AG04450 (cell line): Measurements from ENCODE around the gene MYMK. TPM values are rescaled to one million over a fixed set of nuclear protein-coding genes. Genes with fewer than 3 reads are reported as not detected.

ENCODE experiments used
- CTCF ChIA-PET: fragments of 300-600, 350-600 bp; formaldehyde crosslinking; extraction: SDS; loops from one replicate; lab custom pipeline; 2022; ENCODE audit warnings: antibody characterized with exemption, inconsistent platforms; lab: Charles Lee
- POLR2A ChIA-PET: fragments of 350-600 bp; formaldehyde crosslinking; extraction: SDS; loops from one replicate; lab custom pipeline; 2021; ENCODE audit warnings: antibody characterized with exemption, inconsistent platforms; lab: Yijun Ruan, JAX
- DNase-seq: peaks from one replicate; pipeline ENCODE4 v3.0.0-alpha.2; 2011; ENCODE audit warnings: low read depth, low spot score
- H3K27ac ChIP-seq: one replicate; pipeline ENCODE4 v1.5.1; 2012; ENCODE audit warnings: low read depth, low read length, control low read depth
- H3K27me3 ChIP-seq: one replicate; pipeline ENCODE4 v1.6.0; 2012; ENCODE audit warnings: low read length; ENCODE audit not compliant: control insufficient read depth, insufficient read depth
- H3K4me3 ChIP-seq: 2 replicates; pipeline ENCODE4 v1.5.1; 2011; ENCODE audit warnings: mild to moderate bottlenecking, low read depth, low read length, control low read depth
- H3K9me3 ChIP-seq: 2 replicates; pipeline ENCODE4 v1.5.1; 2012; ENCODE audit warnings: low read length; ENCODE audit not compliant: control insufficient read depth, insufficient read depth
- polyA plus RNA-seq: library from polyadenylated mRNA; depleted of rRNA; stranded (reverse); fragments of >200 nt; gene quantifications from 2 replicates; pipeline ENCODE4 v1.2.3, GENCODE V29; 2011
- TF ChIP-seq, protein P1 (sequence below): IDR thresholded peaks from 2 replicates; pipeline ENCODE4 v1.5.1; 2011; ENCODE audit warnings: low read depth, low read length, control low read depth, inconsistent platforms

Gene MYMK
- polyA plus RNA-seq, 1 experiment, result not detected

DNA sequence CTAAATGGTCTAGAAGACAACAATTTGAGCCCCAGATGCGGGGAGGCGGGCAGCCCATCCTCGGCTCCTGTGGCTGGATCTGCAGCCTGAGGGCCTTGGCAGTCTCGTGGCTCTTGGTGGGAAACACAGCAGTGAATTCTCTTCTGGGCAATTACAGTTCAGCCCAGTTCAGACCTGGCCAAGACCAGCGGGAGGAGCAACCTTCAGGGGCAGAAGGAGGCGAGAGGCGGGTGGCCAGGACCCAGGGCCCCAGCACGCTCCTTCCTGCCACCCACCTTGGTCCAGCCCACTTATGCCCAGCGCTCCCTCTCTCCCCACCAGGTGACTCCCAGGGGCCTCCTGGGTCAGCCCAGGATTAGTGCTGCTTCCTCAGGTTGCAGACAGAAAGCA lies 7.8 kb downstream of the MYMK start:
- TF ChIP-seq, protein P1, sequence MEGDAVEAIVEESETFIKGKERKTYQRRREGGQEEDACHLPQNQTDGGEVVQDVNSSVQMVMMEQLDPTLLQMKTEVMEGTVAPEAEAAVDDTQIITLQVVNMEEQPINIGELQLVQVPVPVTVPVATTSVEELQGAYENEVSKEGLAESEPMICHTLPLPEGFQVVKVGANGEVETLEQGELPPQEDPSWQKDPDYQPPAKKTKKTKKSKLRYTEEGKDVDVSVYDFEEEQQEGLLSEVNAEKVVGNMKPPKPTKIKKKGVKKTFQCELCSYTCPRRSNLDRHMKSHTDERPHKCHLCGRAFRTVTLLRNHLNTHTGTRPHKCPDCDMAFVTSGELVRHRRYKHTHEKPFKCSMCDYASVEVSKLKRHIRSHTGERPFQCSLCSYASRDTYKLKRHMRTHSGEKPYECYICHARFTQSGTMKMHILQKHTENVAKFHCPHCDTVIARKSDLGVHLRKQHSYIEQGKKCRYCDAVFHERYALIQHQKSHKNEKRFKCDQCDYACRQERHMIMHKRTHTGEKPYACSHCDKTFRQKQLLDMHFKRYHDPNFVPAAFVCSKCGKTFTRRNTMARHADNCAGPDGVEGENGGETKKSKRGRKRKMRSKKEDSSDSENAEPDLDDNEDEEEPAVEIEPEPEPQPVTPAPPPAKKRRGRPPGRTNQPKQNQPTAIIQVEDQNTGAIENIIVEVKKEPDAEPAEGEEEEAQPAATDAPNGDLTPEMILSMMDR, result no peak
- DNase-seq, result no peak
- Histone ChIP-seq H3K27me3 (peaks cover 54% of the 10 kb centered on the region), H3K9me3 (peaks cover 5% of the 10 kb centered on the region; the same call in 1 of the 2 replicates), H3K27ac (no peak overlapping the region), H3K4me3 (no peak overlapping the region)
- CTCF ChIA-PET, result interaction anchor here (0.5 kb wide), 1 partner anchor 414 kb away, joined by 3 read pairs; no protein-coding TSS in a partner anchor
- POLR2A ChIA-PET, result no interaction called here

DNA sequence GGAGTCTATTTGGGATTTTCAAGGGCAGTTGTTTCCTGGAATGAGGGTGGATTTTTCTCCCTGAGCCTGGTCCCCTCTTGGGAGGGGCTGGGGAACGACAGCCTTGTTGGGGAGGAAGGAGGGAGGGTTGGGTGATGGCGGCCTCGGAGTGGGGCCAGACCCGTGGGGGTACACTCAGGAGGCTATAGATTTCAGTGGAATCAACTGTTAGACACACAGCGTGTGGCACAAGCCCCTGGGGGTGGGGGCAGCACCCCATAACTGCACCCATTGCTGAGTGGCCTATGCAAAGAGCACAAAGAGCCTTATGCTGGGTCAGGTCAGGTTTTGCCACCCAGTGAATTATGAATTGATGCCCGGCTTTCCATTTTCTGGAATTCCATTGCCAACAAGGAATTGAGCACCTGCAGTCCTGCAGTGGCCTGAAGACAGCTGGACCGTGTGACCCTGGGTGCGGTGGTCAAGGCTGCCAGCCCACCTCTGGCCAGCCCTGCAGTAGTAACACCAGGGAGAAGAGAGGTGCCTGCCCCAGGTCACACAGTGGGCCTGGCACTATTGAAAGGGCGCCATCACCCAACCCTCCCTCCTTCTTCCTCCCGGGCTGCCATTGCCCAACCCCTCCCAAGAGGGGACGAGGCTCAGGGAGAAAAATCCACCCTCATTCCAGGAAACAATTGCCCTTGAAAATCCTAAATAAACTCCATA lies 8.4 kb downstream of the MYMK start:
- TF ChIP-seq, protein P1, result no peak
- no peak overlapping the region for H3K4me3 ChIP-seq
- no peak overlapping the region for H3K27ac ChIP-seq
- DNase-seq, result no peak
- H3K9me3 ChIP-seq, result peaks cover 10% of the 10 kb centered on the region; the same call in 1 of the 2 replicates
- CTCF ChIA-PET, result no interaction called here
- POLR2A ChIA-PET, result no interaction called here
- H3K27me3 ChIP-seq, result peaks cover 49% of the 10 kb centered on the region

DNA sequence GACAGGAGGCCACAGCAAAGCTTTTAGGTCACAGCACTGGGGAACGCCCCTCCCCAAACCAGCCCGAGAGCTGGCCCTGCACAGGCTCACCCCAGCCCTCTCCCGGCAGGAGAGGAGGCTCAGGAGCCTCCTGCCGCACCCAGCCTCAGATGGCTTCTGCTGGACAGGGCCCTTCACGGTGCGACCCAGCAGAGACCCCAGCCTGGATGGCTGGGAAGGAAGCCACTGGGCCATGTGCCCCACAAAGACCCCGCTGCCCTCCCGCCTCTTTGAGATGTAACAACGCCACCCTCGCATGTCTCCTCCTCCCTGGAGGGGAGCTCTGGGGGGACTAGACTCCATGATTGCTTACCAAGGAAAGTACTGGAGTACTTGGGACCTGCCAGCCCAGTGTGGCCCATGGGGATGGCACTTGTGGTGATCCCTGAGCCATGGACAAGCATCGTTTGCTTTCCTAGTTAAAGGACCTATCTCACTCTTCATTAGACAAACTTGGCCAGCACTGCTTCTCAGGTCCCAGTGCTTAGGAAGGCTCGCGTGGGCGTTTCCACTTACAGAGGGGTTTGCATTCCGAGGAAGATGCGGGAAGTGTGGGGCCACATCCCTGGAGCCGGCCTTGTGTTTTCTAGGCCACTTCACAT lies 9.0 kb downstream of the MYMK start:
- Histone ChIP-seq H3K9me3 (peaks cover 16% of the 10 kb centered on the region; the same call in 1 of the 2 replicates), H3K27ac (no peak overlapping the region), H3K27me3 (peaks cover 45% of the 10 kb centered on the region), H3K4me3 (no peak overlapping the region)
- POLR2A ChIA-PET, result no interaction called here
- DNase-seq, result no peak
- TF ChIP-seq, protein P1, result no peak
- CTCF ChIA-PET, result no interaction called here

DNA sequence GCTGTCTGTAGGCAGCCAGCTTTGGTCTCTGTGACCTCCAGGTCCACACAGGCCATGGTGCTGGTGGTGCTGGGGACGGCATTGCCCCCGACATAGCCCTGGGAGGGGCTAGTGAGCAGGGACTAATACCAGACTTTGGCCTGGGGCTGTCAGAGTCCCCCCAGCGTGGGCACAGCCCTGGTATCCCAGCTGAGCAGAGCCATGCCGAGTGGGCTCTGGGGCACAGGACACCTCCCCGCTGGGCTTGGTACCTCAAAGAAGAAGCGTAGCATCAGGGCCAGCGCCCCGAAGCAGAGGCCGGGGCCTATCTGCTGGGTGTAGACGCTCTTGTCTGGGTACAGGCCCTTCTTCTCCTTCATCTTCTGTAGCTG lies 9.5 kb downstream of the MYMK start:
- ChIA-PET CTCF (no interaction called here), POLR2A (no interaction called here)
- TF ChIP-seq, protein P1, result no peak

More for the DNA sequence above, 9.5 kb downstream of the MYMK start:
- peaks cover 16% of the 10 kb centered on the region; the same call in 1 of the 2 replicates for H3K9me3 ChIP-seq
- no peak for DNase-seq
- H3K27me3 ChIP-seq, result peaks cover 45% of the 10 kb centered on the region
- H3K4me3 ChIP-seq, result no peak overlapping the region
- no peak overlapping the region for H3K27ac ChIP-seq
